Heart left ventricle (tissue), 16 donors: ENCODE results near the gene CPT1A. TPM values are rescaled to one million over a fixed set of nuclear protein-coding genes. Genes with fewer than 3 reads are reported as not detected.

Source experiments
- ATAC-seq, 4 donors: fragments of 200-7000 bp; cut with Tn5 transposase; one replicate each; pipeline ENCODE4 v1.9.1; 2020 to 2022; ENCODE audit warnings: moderate library complexity in 4 of 4, mild to moderate bottlenecking in 3 of 4, moderate number of reproducible peaks in 1 of 4
- DNase-seq, 5 donors: peaks; one replicate each; pipeline ENCODE4 v3.0.0-alpha.2; 2020
- H3K27ac ChIP-seq, 12 donors: fragments of 200-600 bp; sonication (generic) in 4 of 12; one replicate each; pipeline versions ENCODE4 v1.5.0 to v1.8.0; 2016 to 2022; ENCODE audit warnings: mild to moderate bottlenecking in 2 of 12
- H3K27me3 ChIP-seq, 9 donors: fragments of 200-600 bp; sonication (generic) in 2 of 9; one replicate each; pipeline versions ENCODE4 v1.5.1 to v1.8.0; 2016 to 2022; ENCODE audit warnings: mild to moderate bottlenecking in 3 of 9
- H3K36me3 ChIP-seq, 9 donors: fragments of 200-600 bp; sonication (generic) in 2 of 9; one replicate each; pipeline versions ENCODE4 v1.5.0 to v1.8.0; 2018 to 2022; ENCODE audit warnings: mild to moderate bottlenecking in 2 of 9
- H3K4me1 ChIP-seq, 12 donors: fragments of 200-600 bp; sonication (generic) in 4 of 12; one replicate each; pipeline versions ENCODE4 v1.5.0 to v1.8.0; 2016 to 2022; ENCODE audit warnings: mild to moderate bottlenecking in 3 of 12
- H3K4me3 ChIP-seq, 12 donors: fragments of 200-600 bp; sonication (generic) in 4 of 12; one replicate each; pipeline versions ENCODE4 v1.5.0 to v1.8.0; 2017 to 2022; ENCODE audit warnings: mild to moderate bottlenecking in 9 of 12, moderate library complexity in 4 of 12
- H3K9me3 ChIP-seq, 12 donors: fragments of 200-600 bp; sonication (generic) in 4 of 12; one replicate each; pipeline versions ENCODE4 v1.5.0 to v1.8.0; 2016 to 2022; ENCODE audit warnings: mild to moderate bottlenecking in 1 of 12
- CTCF ChIP-seq, 12 donors: fragments of 200-600 bp; sonication (generic) in 4 of 12; IDR thresholded peaks; one replicate each; pipeline versions ENCODE4 v1.5.0 to v1.8.0; 2018 to 2022; ENCODE audit warnings: antibody characterized with exemption in 12 of 12, mild to moderate bottlenecking in 5 of 12
- POLR2A ChIP-seq, 2 donors: fragments of 450-650 bp; IDR thresholded peaks; one replicate each; pipeline ENCODE4 v1.6.1; 2017; ENCODE audit warnings: antibody characterized with exemption in 2 of 2, mild to moderate bottlenecking in 2 of 2, moderate library complexity in 2 of 2
- WGBS, 4 donors: extraction: QIAGEN DNeasy Blood & Tissue Kit in 2 of 4; methylation state at CpG; one replicate each; pipeline versions ENCODE4 v1.1.5 to v1.1.7; 2013 to 2018; 5-methylcytosine and 5-hydroxymethylcytosine counted together
- intact Hi-C, 10 donors: fragments of 100-400 bp; cut with DNase I; formaldehyde crosslinking; loops; one replicate each; pipeline versions ENCODE4 v1.11.1 to v1.14.2; 2022
- polyA plus RNA-seq, 2 donors: library from polyadenylated mRNA; stranded (reverse); fragments of 200-250 nt; gene quantifications; one replicate each; pipeline ENCODE4 v1.2.3, GENCODE V29; 2013
- total RNA-seq, 9 donors: library from RNA; depleted of rRNA in 2 of 9; stranded (reverse); fragments of >200 nt in 2 of 9; fragmentation: NEBNext Ultra II Directional in 3 of 9; extraction: Animal tissue kit (Norgen Biotek cat#: 25700) in 3 of 9; gene quantifications; one replicate each; pipeline versions ENCODE4 v1.1.0 to v1.2.4, GENCODE V29; 2016 to 2023
- donor health status: ischemic (EF 13 %, LVEDD 7.1; RV severe dilation, severe dysfunction).
- donor health status: healthy with polysubstance abuse.
- donor health status: DM: no; HTN: yes; CAD: no.
- donor health status: DM: no; HTN: no; CAD: no.
- donor health status: ischemic (EF 25% LVEDD 6.9; RV normal size, moderate dysfunction).
- donor health status: ischemic (EF 25% LVEDD 5.7; RV mildly dilated, moderate dysfunction).
- donor health status: healthy.
- donor health status: DM: yes; HTN: yes; CAD: no.
- donor health status: ischemic (EF 35%, LVEDD 5.7; RV mildly dilated, moderate dysfunction).
- donor health status: nonischemic (EF 11% LVEDD 7.7; RV severe dilation, severe dysfunction).
- donor health status: DM: yes; HTN: yes; CAD: no.
- donor health status: PGD.
- donor health status: ischemic (EF 29% LVEDD 5.4; RV normal size, mild dysfunction).
- donor health status: nonischemic (EF 23%, LVEDD 6.1; RV moderate dilation, normal function).

The CPT1A gene
- total and polyA plus RNA-seq, 11 donors = 20.9 to 116 (median 51.6) TPM

GRCh38 chr11:68757711-68758110 lies 84.0 kb downstream of the CPT1A start:
- no peak for DNase-seq
- intact Hi-C loops = loop anchor here in 1 of 10 donors (10.0 kb wide), 1 partner anchor 57 kb away; no protein-coding TSS in a partner anchor
- Histone ChIP-seq H3K4me1 (no peaks in the 10 kb centered on the region), H3K4me3 (no peak overlapping the region), H3K27ac (no peak overlapping the region), H3K27me3 (no peaks in the 10 kb centered on the region), H3K36me3 (peaks cover 0 to 83% (median 71%) of the 10 kb centered on the region in 9 donors), H3K9me3 (no peaks in the 10 kb centered on the region)
- WGBS, 4 donors = 81 to 90% (median 86%) methylated on average over 8 of the region's 8 CpGs
- no peak for ATAC-seq
- no peak for TF ChIP-seq POLR2A (IDR thresholded peaks at IDR 0.05)
- TF ChIP-seq CTCF (IDR thresholded peaks at IDR 0.05) = no peak

- Histone ChIP-seq H3K4me1 (peaks cover 0 to 8% (median under 1%) of the 10 kb centered on the region in 12 donors), H3K27ac (no peak overlapping the region), H3K36me3 (peaks cover 0 to 69% (median 57%) of the 10 kb centered on the region in 9 donors), H3K4me3 (no peak overlapping the region), H3K9me3 (no peaks in the 10 kb centered on the region), H3K27me3 (no peaks in the 10 kb centered on the region)
- ATAC-seq = no peak
- intact Hi-C loops = loop anchor here in 1 of 10 donors (10.0 kb wide), 1 partner anchor 59 kb away; no protein-coding TSS in a partner anchor
- DNase-seq = no peak
- TF ChIP-seq CTCF (IDR thresholded peaks at IDR 0.05) = no peak
- no peak for TF ChIP-seq POLR2A (IDR thresholded peaks at IDR 0.05)
- WGBS, 4 donors = 84 to 89% (median 86%) methylated on average over 12 of the region's 12 CpGs
These were observed 85.4 kb downstream of the CPT1A start for GRCh38 chr11:68756171-68756766.

- Histone ChIP-seq H3K27ac (no peak overlapping the region), H3K27me3 (no peaks in the 10 kb centered on the region), H3K4me1 (peaks cover 0 to 25% (median 15%) of the 10 kb centered on the region in 12 donors), H3K4me3 (no peak overlapping the region), H3K36me3 (peaks cover 0 to 39% (median 28%) of the 10 kb centered on the region in 9 donors), H3K9me3 (no peaks in the 10 kb centered on the region)
- DNase-seq = no peak
- intact Hi-C loops = loop anchor here in 1 of 10 donors (10.0 kb wide), 1 partner anchor 62 kb away; no protein-coding TSS in a partner anchor
- WGBS, 4 donors = 81 to 89% (median 85%) methylated on average over 9 of the region's 9 CpGs
- TF ChIP-seq CTCF (IDR thresholded peaks at IDR 0.05) (no peak), POLR2A (IDR thresholded peaks at IDR 0.05) (no peak)
- no peak for ATAC-seq
These were observed 88.4 kb downstream of the CPT1A start for GRCh38 chr11:68753300-68753699.

GRCh38 chr11:68751331-68751856 lies 90.3 kb downstream of the CPT1A start, which contains the start of gene TESMIN:
TSS of gene TESMIN (minus strand) at chr11:68751520. CDS start at chr11:68750660, 860 bp downstream.
- peak; percentile 81 to 95 (median 93) for ATAC-seq
- 0 to 5% (median 4%) methylated on average over 10 to 42 of the region's 42 CpGs for WGBS, 4 donors
- peak within 1 kb of the TSS in 9 of 12 donors; percentile 16 to 59 (median 43) for H3K4me3 ChIP-seq
- H3K27ac ChIP-seq = no peak within 1 kb of the TSS
- intact Hi-C loops = loop anchor here in 1 of 10 donors (10.0 kb wide), 1 partner anchor 63 kb away; no protein-coding TSS in a partner anchor
- H3K27me3 ChIP-seq = no peaks in the 10 kb centered on the region
- DNase-seq = peak; percentile 79 to 96 (median 85)
- TF ChIP-seq CTCF (IDR thresholded peaks at IDR 0.05) (no peak), POLR2A (IDR thresholded peaks at IDR 0.05) (no peak)
- H3K36me3 ChIP-seq = peaks cover 0 to 20% (median 9%) of the 10 kb centered on the region in 9 donors
- no peaks in the 10 kb centered on the region for H3K9me3 ChIP-seq
- peaks cover 0 to 25% (median 15%) of the 10 kb centered on the region in 12 donors for H3K4me1 ChIP-seq
